GM06990 (cell line): ENCODE results near the gene ANKRD11.
"Not testable (repeated sequence)": the region's sequence is repeated elsewhere in the genome, so short reads cannot be mapped to it uniquely, and the experiment has no call there.

Source experiments
- DNase-seq: peaks from one replicate; pipeline ENCODE4 v3.0.0-alpha.2; 2011; ENCODE audit not compliant: insufficient read length; ENCODE audit errors: extremely low read depth
- H3K27me3 ChIP-seq: replicated peaks from 2 replicates; pipeline ENCODE4 v1.6.0; 2011; ENCODE audit warnings: low read length; ENCODE audit not compliant: control insufficient read depth, insufficient read depth
- H3K36me3 ChIP-seq: 2 replicates; pipeline ENCODE4 v1.5.1; 2011; ENCODE audit warnings: low read length; ENCODE audit not compliant: control insufficient read depth, insufficient read depth
- H3K4me3 ChIP-seq: replicated peaks from 2 replicates; pipeline ENCODE4 v1.5.1; 2011; ENCODE audit warnings: low read depth, mild to moderate bottlenecking, control low read depth, low read length
- TF ChIP-seq, protein P1 (sequence below): IDR thresholded peaks from 2 replicates; pipeline ENCODE4 v1.5.1; 2011; ENCODE audit warnings: low read length, control low read depth, mild to moderate bottlenecking, inconsistent platforms; ENCODE audit not compliant: insufficient read depth, poor library complexity, severe bottlenecking

Gene ANKRD11

GRCh38 chr16:89455178-89455577, 35.2 kb downstream of the ANKRD11 start:
- Histone ChIP-seq H3K36me3 (no peaks in the 10 kb centered on the region; the same call in 1 of the 2 replicates), H3K4me3 (no peak overlapping the region), H3K27me3 (no peaks in the 10 kb centered on the region)
- TF ChIP-seq, protein P1, sequence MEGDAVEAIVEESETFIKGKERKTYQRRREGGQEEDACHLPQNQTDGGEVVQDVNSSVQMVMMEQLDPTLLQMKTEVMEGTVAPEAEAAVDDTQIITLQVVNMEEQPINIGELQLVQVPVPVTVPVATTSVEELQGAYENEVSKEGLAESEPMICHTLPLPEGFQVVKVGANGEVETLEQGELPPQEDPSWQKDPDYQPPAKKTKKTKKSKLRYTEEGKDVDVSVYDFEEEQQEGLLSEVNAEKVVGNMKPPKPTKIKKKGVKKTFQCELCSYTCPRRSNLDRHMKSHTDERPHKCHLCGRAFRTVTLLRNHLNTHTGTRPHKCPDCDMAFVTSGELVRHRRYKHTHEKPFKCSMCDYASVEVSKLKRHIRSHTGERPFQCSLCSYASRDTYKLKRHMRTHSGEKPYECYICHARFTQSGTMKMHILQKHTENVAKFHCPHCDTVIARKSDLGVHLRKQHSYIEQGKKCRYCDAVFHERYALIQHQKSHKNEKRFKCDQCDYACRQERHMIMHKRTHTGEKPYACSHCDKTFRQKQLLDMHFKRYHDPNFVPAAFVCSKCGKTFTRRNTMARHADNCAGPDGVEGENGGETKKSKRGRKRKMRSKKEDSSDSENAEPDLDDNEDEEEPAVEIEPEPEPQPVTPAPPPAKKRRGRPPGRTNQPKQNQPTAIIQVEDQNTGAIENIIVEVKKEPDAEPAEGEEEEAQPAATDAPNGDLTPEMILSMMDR, result no peak
- DNase-seq, result no peak

- not testable (repeated sequence) for H3K36me3 ChIP-seq, H3K4me3 ChIP-seq, DNase-seq, H3K27me3 ChIP-seq
Measured at GRCh38 chr16:89454378-89455125, 35.8 kb downstream of the ANKRD11 start.

DNA sequence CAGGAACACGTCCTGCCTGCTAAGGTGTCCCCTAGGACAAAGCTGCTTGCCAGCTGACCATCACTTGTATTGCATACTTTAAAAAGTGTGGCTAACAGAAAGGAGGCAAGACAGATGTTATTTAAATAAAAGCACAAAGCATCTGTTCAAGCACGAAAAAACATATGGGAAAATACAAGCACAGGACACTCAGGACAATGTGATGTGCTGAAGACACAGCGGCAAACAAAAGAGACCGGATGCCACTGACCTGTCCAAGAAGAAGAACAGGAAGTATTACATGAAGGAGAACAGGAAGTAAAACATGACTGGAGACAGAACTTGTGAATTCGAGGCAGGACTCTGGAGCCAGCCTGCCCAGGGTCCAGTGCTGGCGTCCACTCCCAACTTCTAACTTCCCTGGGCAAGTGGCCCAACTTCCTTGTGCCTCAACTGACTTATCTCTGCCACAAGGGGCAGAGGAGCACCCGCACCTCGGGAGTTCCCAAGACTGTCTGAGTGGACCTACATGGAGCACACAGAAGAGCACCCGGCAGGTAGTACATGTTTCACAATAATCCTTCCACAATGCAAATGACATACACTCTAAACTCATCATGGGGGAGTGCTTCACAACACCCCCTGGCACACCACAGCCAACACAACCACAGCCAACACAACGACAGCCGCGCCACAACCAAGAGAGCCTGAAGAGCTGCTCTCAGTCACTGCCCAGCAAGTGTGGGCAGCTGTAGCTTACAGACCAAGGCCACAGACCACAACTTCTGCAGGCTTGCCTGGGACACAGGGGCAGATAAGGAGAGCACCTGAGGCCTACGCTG, 36.6 kb downstream of the ANKRD11 start:
- H3K36me3 ChIP-seq, result no peaks in the 10 kb centered on the region
- no peak overlapping the region for H3K4me3 ChIP-seq
- no peaks in the 10 kb centered on the region for H3K27me3 ChIP-seq
- DNase-seq, result no peak
- TF ChIP-seq, protein P1, result no peak

GRCh38 chr16:89452925-89453324, 37.4 kb downstream of the ANKRD11 start:
- TF ChIP-seq, protein P1, result no peak
- no peaks in the 10 kb centered on the region for H3K27me3 ChIP-seq
- H3K4me3 ChIP-seq, result no peak overlapping the region
- no peak for DNase-seq
- no peaks in the 10 kb centered on the region for H3K36me3 ChIP-seq

- TF ChIP-seq, protein P1, result no peak
- no peak for DNase-seq
- H3K27me3 ChIP-seq, result no peaks in the 10 kb centered on the region
Measured at GRCh38 chr16:89452241-89452640, 38.1 kb downstream of the ANKRD11 start.

GRCh38 chr16:89450537-89450936, 39.8 kb downstream of the ANKRD11 start:
- Histone ChIP-seq H3K4me3 (no peak overlapping the region), H3K36me3 (no peaks in the 10 kb centered on the region), H3K27me3 (no peaks in the 10 kb centered on the region)
- TF ChIP-seq, protein P1, result no peak
- no peak for DNase-seq

More at GRCh38 chr16:89452241-89452640, 38.1 kb downstream of the ANKRD11 start:
- H3K4me3 ChIP-seq, result no peak overlapping the region
- H3K36me3 ChIP-seq, result no peaks in the 10 kb centered on the region
